Keratinocyte (primary cell): ENCODE data around the gene E4F1. TPM values are rescaled to one million over a fixed set of nuclear protein-coding genes. Genes with fewer than 3 reads are reported as not detected.

ENCODE experiments used
- DNase-seq: peaks from one replicate; pipeline ENCODE4 v3.0.0-alpha.2; 2011; ENCODE audit warnings: low read depth, missing footprints, low spot score
- FAIRE-seq: peaks from 2 replicates; lab custom pipeline; 2011; peaks lifted over from hg19 to GRCh38; lab: Jason Lieb, UNC
- H2AFZ ChIP-seq: 2 replicates; pipeline ENCODE4 v1.6.0; 2012; ENCODE audit warnings: low read length, control low read depth, inconsistent platforms; ENCODE audit not compliant: control insufficient read depth
- H3K27ac ChIP-seq: 2 replicates; pipeline ENCODE4 v1.5.1; 2011; ENCODE audit warnings: low read length; ENCODE audit not compliant: control insufficient read depth, insufficient read depth
- H3K27me3 ChIP-seq: 3 replicates; pipeline ENCODE4 v1.6.0; 2011; ENCODE audit warnings: low read length; ENCODE audit not compliant: control insufficient read depth, insufficient read depth; ENCODE audit errors: extremely low read depth
- H3K36me3 ChIP-seq, 2 experiments: 2 replicates in 1 of 2; 3 replicates in 1 of 2; pipeline ENCODE4 v1.5.1; 2011; ENCODE audit warnings: low read length in 2 of 2, mild to moderate bottlenecking in 1 of 2; ENCODE audit not compliant: control insufficient read depth in 2 of 2, insufficient read depth in 2 of 2; ENCODE audit errors: extremely low read depth in 1 of 2
- H3K4me1 ChIP-seq: 3 replicates; pipeline ENCODE4 v1.5.1; 2011; ENCODE audit warnings: low read length; ENCODE audit not compliant: control insufficient read depth, insufficient read depth; ENCODE audit errors: extremely low read depth
- H3K4me2 ChIP-seq: 3 replicates; pipeline ENCODE4 v1.6.0; 2011; ENCODE audit warnings: low read depth, low read length; ENCODE audit not compliant: control insufficient read depth, insufficient read depth; ENCODE audit errors: extremely low read depth
- H3K4me3 ChIP-seq, 3 experiments: fragments of 200-600 bp in 1 of 3; sonication (generic) in 1 of 3; 2 replicates in 2 of 3; 3 replicates in 1 of 3; pipeline ENCODE4 v1.5.1; 2011 to 2016; ENCODE audit warnings: low read length in 3 of 3, mild to moderate bottlenecking in 3 of 3, control low read depth in 2 of 3, inconsistent platforms in 1 of 3, low read depth in 1 of 3, mixed read lengths in 1 of 3, mixed run types in 1 of 3, moderate library complexity in 1 of 3; ENCODE audit not compliant: control insufficient read depth in 2 of 3, insufficient read depth in 2 of 3; ENCODE audit errors: extremely low read depth in 1 of 3
- H3K79me2 ChIP-seq: 2 replicates; pipeline ENCODE4 v1.6.0; 2012; ENCODE audit warnings: low read length; ENCODE audit not compliant: control insufficient read depth, insufficient read depth
- H3K9ac ChIP-seq: 3 replicates; pipeline ENCODE4 v1.6.0; 2011; ENCODE audit warnings: low read length; ENCODE audit not compliant: control insufficient read depth, insufficient read depth; ENCODE audit errors: extremely low read depth
- H3K9me1 ChIP-seq: 3 replicates; pipeline ENCODE4 v1.6.0; 2011; ENCODE audit warnings: low read length; ENCODE audit not compliant: control insufficient read depth, insufficient read depth; ENCODE audit errors: extremely low read depth
- H3K9me3 ChIP-seq: 2 replicates; pipeline ENCODE4 v1.5.1; 2012; ENCODE audit warnings: low read depth, low read length; ENCODE audit not compliant: control insufficient read depth
- H4K20me1 ChIP-seq: 3 replicates; pipeline ENCODE4 v1.6.0; 2011; ENCODE audit warnings: low read length; ENCODE audit not compliant: control insufficient read depth, insufficient read depth; ENCODE audit errors: extremely low read depth
- EZH2 ChIP-seq: IDR thresholded peaks from one replicate; pipeline ENCODE4 v1.6.1; 2012; ENCODE audit warnings: inconsistent platforms, mild to moderate bottlenecking, low read length, moderate library complexity
- dilution Hi-C: fragments of 300-500 bp; cut with MboI; formaldehyde crosslinking; loops from one replicate; pipeline ENCODE4 v1.7.0; 2020; ENCODE audit warnings: low sequenced_read_pairs; ENCODE audit not compliant: extremely low pct_ligation_motif_present
- polyA plus RNA-seq, 5 experiments: library from polyadenylated mRNA; depleted of rRNA in 3 of 5; stranded (reverse) in 3 of 5; stranded (forward) in 1 of 5; unstranded in 1 of 5; fragments of >200 nt; gene quantifications; 1 replicate in 1 of 5; 2 replicates in 3 of 5; 3 replicates in 1 of 5; pipeline versions ENCODE4 v1.2.1 to v1.2.3, GENCODE V29; 2011 to 2012; ENCODE audit warnings: missing spikeins in 2 of 5, low read depth in 1 of 5, low replicate concordance in 1 of 5
- TF ChIP-seq, protein P1 (sequence below), 3 experiments: IDR thresholded peaks in 1 of 3; conservative IDR thresholded peaks in 1 of 3; optimal IDR thresholded peaks in 1 of 3; 2 replicates in 2 of 3; 3 replicates in 1 of 3; pipeline versions ENCODE3 to v1.5.1; 2011; ENCODE audit warnings: low read length in 3 of 3, mild to moderate bottlenecking in 3 of 3, moderate library complexity in 2 of 3, control low read depth in 1 of 3, inconsistent platforms in 1 of 3; ENCODE audit not compliant: insufficient read depth in 2 of 3; ENCODE audit errors: extremely low read depth in 1 of 3

Gene E4F1
- polyA plus RNA-seq, 1 donor (not counting 4 experiments of a cell fraction or from before 2014, with no cell fraction given): 10.5 TPM

GRCh38 chr16:2195322-2196161, 27.8 kb upstream of the E4F1 start:
- dilution Hi-C loops: no loop called here

GRCh38 chr16:2196162-2196980, 27.0 kb upstream of the E4F1 start, which contains the start of gene CASKIN1:
Gene CASKIN1 (minus strand): TSS chr16:2196605. CDS start chr16:2196432, 173 bp downstream.
- no peak for FAIRE-seq
- Histone ChIP-seq H2AFZ (no peak within 1 kb of the TSS), H3K79me2 (no peaks in the 10 kb centered on the region), H3K27me3 (peaks cover 36% of the 10 kb centered on the region), H3K4me2 (no peak within 1 kb of the TSS), H3K27ac (no peak within 1 kb of the TSS), H3K9me1 (no peaks in the 10 kb centered on the region), H4K20me1 (no peaks in the 10 kb centered on the region), H3K9me3 (no peaks in the 10 kb centered on the region), H3K4me3 (peak within 1 kb of the TSS in 1 of 3 experiments; percentile 8), H3K4me1 (peaks cover 18% of the 10 kb centered on the region), H3K36me3 (no peaks in the 10 kb centered on the region), H3K9ac (no peak within 1 kb of the TSS)
- TF ChIP-seq EZH2: no peak
- TF ChIP-seq, protein P1, sequence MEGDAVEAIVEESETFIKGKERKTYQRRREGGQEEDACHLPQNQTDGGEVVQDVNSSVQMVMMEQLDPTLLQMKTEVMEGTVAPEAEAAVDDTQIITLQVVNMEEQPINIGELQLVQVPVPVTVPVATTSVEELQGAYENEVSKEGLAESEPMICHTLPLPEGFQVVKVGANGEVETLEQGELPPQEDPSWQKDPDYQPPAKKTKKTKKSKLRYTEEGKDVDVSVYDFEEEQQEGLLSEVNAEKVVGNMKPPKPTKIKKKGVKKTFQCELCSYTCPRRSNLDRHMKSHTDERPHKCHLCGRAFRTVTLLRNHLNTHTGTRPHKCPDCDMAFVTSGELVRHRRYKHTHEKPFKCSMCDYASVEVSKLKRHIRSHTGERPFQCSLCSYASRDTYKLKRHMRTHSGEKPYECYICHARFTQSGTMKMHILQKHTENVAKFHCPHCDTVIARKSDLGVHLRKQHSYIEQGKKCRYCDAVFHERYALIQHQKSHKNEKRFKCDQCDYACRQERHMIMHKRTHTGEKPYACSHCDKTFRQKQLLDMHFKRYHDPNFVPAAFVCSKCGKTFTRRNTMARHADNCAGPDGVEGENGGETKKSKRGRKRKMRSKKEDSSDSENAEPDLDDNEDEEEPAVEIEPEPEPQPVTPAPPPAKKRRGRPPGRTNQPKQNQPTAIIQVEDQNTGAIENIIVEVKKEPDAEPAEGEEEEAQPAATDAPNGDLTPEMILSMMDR (optimal IDR thresholded peaks at IDR 0.05 in 1 of 3, IDR thresholded peaks at IDR 0.05 in 1 of 3, conservative IDR thresholded peaks at IDR 0.05 in 1 of 3; ENCODE audit: extremely low read depth in 1 of 3, insufficient read depth in 2 of 3, low read length in 3 of 3): no peak
- no peak for DNase-seq
- dilution Hi-C loops: no loop called here

More at GRCh38 chr16:2195322-2196161, 27.8 kb upstream of the E4F1 start:
- Histone ChIP-seq H4K20me1 (no peaks in the 10 kb centered on the region), H3K9me1 (no peaks in the 10 kb centered on the region), H3K36me3 (no peaks in the 10 kb centered on the region), H3K27me3 (peaks cover 38% of the 10 kb centered on the region), H3K79me2 (no peaks in the 10 kb centered on the region), H3K4me1 (peaks cover 19% of the 10 kb centered on the region), H2AFZ (no peak overlapping the region), H3K4me3 (peak overlapping the region in 1 of 3 experiments; percentile 8), H3K9me3 (no peaks in the 10 kb centered on the region), H3K9ac (no peak overlapping the region), H3K4me2 (no peak overlapping the region), H3K27ac (no peak overlapping the region)
- TF ChIP-seq, protein P1 (optimal IDR thresholded peaks at IDR 0.05 in 1 of 3, IDR thresholded peaks at IDR 0.05 in 1 of 3, conservative IDR thresholded peaks at IDR 0.05 in 1 of 3; ENCODE audit: extremely low read depth in 1 of 3, insufficient read depth in 2 of 3, low read length in 3 of 3): no peak
- peak; percentile 87 for TF ChIP-seq EZH2
- FAIRE-seq: no peak
- no peak for DNase-seq
